ENCODE data around the gene AIFM2. TPM values are rescaled to one million over a fixed set of nuclear protein-coding genes. Genes with fewer than 3 reads are reported as not detected.

AIFM2 gene
- total RNA-seq, 2 donors from 2014 or later = 17.1 to 17.9 TPM

DNA sequence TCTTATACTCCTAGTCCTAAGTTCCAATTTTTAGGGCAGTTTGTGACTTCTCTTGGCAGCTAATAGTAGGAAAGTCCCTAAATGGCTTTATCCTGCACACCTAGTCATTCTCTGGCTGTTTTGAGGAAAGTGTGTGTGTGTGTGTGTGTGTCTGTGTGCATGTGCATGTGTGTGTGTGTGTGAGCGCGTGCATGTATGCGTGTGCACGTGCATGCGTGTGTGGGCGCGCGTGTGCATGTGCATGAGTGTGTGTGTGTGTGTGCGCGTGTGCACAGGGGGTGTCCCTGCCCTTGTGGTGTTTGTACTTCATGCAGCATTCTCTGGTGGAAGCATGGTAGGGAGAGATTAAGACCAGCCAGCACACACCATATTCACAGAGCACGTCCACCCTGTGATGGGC lies 61.8 kb downstream of the AIFM2 start:
- Histone ChIP-seq H3K9me3 (no peaks in the 10 kb centered on the region), H3K27ac (no peak overlapping the region), H3K4me3 (no peak overlapping the region), H3K27me3 (replicated peaks; ENCODE audit: insufficient read depth) (no peaks in the 10 kb centered on the region), H3K36me3 (no peaks in the 10 kb centered on the region), H3K4me1 (ENCODE audit: control insufficient read depth in 1 of 2, low read depth in 2 of 2) (no peaks in the 10 kb centered on the region)
- TF ChIP-seq, protein P1, sequence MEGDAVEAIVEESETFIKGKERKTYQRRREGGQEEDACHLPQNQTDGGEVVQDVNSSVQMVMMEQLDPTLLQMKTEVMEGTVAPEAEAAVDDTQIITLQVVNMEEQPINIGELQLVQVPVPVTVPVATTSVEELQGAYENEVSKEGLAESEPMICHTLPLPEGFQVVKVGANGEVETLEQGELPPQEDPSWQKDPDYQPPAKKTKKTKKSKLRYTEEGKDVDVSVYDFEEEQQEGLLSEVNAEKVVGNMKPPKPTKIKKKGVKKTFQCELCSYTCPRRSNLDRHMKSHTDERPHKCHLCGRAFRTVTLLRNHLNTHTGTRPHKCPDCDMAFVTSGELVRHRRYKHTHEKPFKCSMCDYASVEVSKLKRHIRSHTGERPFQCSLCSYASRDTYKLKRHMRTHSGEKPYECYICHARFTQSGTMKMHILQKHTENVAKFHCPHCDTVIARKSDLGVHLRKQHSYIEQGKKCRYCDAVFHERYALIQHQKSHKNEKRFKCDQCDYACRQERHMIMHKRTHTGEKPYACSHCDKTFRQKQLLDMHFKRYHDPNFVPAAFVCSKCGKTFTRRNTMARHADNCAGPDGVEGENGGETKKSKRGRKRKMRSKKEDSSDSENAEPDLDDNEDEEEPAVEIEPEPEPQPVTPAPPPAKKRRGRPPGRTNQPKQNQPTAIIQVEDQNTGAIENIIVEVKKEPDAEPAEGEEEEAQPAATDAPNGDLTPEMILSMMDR (IDR thresholded peaks at IDR 0.05) = no peak
- no peak for ATAC-seq (ENCODE audit: insufficient number of reproducible peaks, low FRiP score, low read depth)
- no peak for DNase-seq (ENCODE audit: low spot score)

DNA sequence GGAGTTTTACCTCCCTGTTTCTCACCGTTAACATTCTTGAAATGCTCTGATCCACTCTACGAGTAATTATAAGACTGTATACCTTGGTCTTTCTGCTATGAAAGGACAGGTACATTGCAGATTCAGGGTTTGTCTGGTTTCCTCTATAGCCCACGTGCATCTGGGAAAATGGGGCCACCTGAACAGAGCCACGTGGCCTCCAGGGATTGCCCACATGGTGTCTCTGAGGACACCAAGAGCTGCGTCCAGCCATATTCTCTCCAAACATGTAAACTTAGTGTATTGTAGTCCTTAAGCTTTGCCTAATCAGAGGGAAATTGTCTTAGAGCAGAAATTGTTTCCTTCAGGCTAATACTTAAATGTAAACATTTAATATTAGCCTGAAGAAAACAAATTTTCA lies 63.3 kb downstream of the AIFM2 start:
- TF ChIP-seq, protein P1 (IDR thresholded peaks at IDR 0.05) = no peak
- Histone ChIP-seq H3K36me3 (no peaks in the 10 kb centered on the region), H3K9me3 (no peaks in the 10 kb centered on the region), H3K4me3 (no peak overlapping the region), H3K27ac (no peak overlapping the region), H3K27me3 (replicated peaks; ENCODE audit: insufficient read depth) (no peaks in the 10 kb centered on the region), H3K4me1 (ENCODE audit: control insufficient read depth in 1 of 2, low read depth in 2 of 2) (no peaks in the 10 kb centered on the region)
- ATAC-seq (ENCODE audit: insufficient number of reproducible peaks, low FRiP score, low read depth) (no peak), DNase-seq (ENCODE audit: low spot score) (no peak)

DNA sequence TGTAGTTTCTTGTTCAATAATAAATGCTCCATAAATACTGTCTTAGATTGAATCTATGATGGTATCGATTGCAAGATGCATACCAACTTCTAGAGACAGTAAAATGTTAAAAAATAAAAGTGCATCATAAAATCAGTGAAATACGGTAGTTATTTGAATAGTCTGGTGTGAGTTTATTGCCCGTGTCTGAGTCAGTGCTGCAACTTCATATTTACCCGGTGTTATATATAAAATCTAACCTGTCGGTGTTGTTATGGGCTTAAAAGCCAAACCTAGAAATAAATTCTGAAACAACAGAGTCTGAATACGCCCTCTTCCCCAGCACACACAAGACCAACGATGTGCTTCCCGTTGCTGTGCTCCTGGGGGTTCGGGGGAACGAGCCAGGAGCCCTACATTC lies 63.7 kb downstream of the AIFM2 start:
- H3K27me3 ChIP-seq (replicated peaks; ENCODE audit: insufficient read depth) = no peaks in the 10 kb centered on the region
- H3K27ac ChIP-seq = no peak overlapping the region
- no peak for ATAC-seq (ENCODE audit: insufficient number of reproducible peaks, low FRiP score, low read depth)
- H3K36me3 ChIP-seq = no peaks in the 10 kb centered on the region
- no peaks in the 10 kb centered on the region for H3K4me1 ChIP-seq (ENCODE audit: control insufficient read depth in 1 of 2, low read depth in 2 of 2)
- TF ChIP-seq, protein P1 (IDR thresholded peaks at IDR 0.05) = no peak
- no peak for DNase-seq (ENCODE audit: low spot score)
- no peak overlapping the region for H3K4me3 ChIP-seq
- H3K9me3 ChIP-seq = no peaks in the 10 kb centered on the region

DNA sequence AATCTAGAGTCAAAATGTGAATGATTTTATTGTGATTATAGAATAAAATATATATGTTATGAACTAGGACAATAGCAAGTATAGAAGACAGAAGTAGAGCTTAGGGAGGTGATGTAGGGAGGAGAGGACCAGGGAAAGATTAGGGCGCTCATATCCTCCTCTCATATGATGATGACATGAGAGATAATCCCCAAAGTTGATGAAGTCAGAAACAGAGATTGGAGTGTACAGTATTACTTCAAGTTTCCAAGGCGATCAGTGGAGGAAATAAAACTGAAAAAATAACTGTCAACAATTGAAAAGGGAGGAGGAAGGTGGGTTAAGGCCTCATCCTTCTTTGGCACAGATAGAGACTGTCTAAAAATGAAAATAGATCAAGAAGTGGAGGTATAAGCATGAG lies 65.0 kb downstream of the AIFM2 start:
- no peaks in the 10 kb centered on the region for H3K9me3 ChIP-seq
- no peaks in the 10 kb centered on the region for H3K36me3 ChIP-seq
- H3K4me1 ChIP-seq (ENCODE audit: control insufficient read depth in 1 of 2, low read depth in 2 of 2) = no peaks in the 10 kb centered on the region
- DNase-seq (ENCODE audit: low spot score) = no peak
- TF ChIP-seq, protein P1 (IDR thresholded peaks at IDR 0.05) = no peak
- no peaks in the 10 kb centered on the region for H3K27me3 ChIP-seq (replicated peaks; ENCODE audit: insufficient read depth)
- no peak for ATAC-seq (ENCODE audit: insufficient number of reproducible peaks, low FRiP score, low read depth)
- H3K4me3 ChIP-seq = no peak overlapping the region
- H3K27ac ChIP-seq = no peak overlapping the region

DNA sequence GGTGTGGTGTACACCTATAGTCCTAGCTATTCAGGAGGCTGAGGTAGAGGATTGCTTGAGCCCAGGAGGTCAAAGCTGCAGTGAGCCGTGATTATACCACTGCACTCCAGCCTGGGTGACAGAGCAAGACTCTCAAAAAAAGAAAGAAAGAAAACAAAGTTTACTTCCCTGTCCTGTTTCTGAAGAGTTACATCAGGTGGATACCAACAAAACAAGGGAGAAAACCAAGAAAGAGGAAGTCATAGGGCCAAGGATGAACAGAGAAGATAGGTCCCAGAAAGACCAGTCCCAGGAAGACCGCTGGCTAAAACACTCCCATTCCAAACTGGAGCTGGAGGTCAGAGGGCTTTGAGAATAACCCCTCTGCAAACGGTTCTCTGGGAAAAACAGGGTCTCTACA lies 66.4 kb downstream of the AIFM2 start:
- H3K9me3 ChIP-seq = no peaks in the 10 kb centered on the region
- no peaks in the 10 kb centered on the region for H3K4me1 ChIP-seq (ENCODE audit: control insufficient read depth in 1 of 2, low read depth in 2 of 2)
- H3K36me3 ChIP-seq = no peaks in the 10 kb centered on the region
- H3K4me3 ChIP-seq = no peak overlapping the region
- no peak for ATAC-seq (ENCODE audit: insufficient number of reproducible peaks, low FRiP score, low read depth)
- TF ChIP-seq, protein P1 (IDR thresholded peaks at IDR 0.05) = no peak
- H3K27ac ChIP-seq = no peak overlapping the region
- no peaks in the 10 kb centered on the region for H3K27me3 ChIP-seq (replicated peaks; ENCODE audit: insufficient read depth)
- no peak for DNase-seq (ENCODE audit: low spot score)
